ENCODE results near the gene TSPAN31. TPM values are rescaled to one million over a fixed set of nuclear protein-coding genes. Genes with fewer than 3 reads are reported as not detected.
A peak's percentile ranks its signal among the peaks of the same experiment; 100 is the strongest.

The TSPAN31 gene
- total RNA-seq, 1 donor from 2014 or later: 67.0 TPM

GRCh38 chr12:57753756-57754337 lies 9.0 kb downstream of the TSPAN31 start:
- no peaks in the 10 kb centered on the region for H3K9me3 ChIP-seq
- no peaks in the 10 kb centered on the region for H3K27me3 ChIP-seq
- peaks cover 44% of the 10 kb centered on the region for H3K4me1 ChIP-seq
- H3K4me3 ChIP-seq: no peak overlapping the region
- peaks cover 0 to 8% of the 10 kb centered on the region in 2 donors for H3K36me3 ChIP-seq
- DNase-seq (ENCODE audit: extremely low spot score in 2 of 2): no peak
- intact Hi-C loops (cut with DNase I): no loop called here
- TF ChIP-seq POLR2A (IDR thresholded peaks at IDR 0.05): no peak
- no peak for TF ChIP-seq POLR2AphosphoS5 (IDR thresholded peaks at IDR 0.05; ENCODE audit: insufficient read depth in 1 of 2, low read depth in 1 of 2)
- TF ChIP-seq, protein P1, sequence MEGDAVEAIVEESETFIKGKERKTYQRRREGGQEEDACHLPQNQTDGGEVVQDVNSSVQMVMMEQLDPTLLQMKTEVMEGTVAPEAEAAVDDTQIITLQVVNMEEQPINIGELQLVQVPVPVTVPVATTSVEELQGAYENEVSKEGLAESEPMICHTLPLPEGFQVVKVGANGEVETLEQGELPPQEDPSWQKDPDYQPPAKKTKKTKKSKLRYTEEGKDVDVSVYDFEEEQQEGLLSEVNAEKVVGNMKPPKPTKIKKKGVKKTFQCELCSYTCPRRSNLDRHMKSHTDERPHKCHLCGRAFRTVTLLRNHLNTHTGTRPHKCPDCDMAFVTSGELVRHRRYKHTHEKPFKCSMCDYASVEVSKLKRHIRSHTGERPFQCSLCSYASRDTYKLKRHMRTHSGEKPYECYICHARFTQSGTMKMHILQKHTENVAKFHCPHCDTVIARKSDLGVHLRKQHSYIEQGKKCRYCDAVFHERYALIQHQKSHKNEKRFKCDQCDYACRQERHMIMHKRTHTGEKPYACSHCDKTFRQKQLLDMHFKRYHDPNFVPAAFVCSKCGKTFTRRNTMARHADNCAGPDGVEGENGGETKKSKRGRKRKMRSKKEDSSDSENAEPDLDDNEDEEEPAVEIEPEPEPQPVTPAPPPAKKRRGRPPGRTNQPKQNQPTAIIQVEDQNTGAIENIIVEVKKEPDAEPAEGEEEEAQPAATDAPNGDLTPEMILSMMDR (IDR thresholded peaks at IDR 0.05): no peak
- no peak overlapping the region for H3K27ac ChIP-seq

GRCh38 chr12:57754411-57755193 lies 9.8 kb downstream of the TSPAN31 start, which contains the start of gene MARCHF9:
Gene MARCHF9, plus strand, starts transcription at chr12:57755103. Its CDS starts 426 bp downstream, at chr12:57755529.
- Histone ChIP-seq H3K27me3 (no peaks in the 10 kb centered on the region), H3K36me3 (peaks cover 0 to under 1% of the 10 kb centered on the region in 2 donors), H3K4me3 (peak within 1 kb of the TSS; percentile 75 to 78), H3K4me1 (peaks cover 44% of the 10 kb centered on the region), H3K27ac (peak within 1 kb of the TSS; percentile 53), H3K9me3 (no peaks in the 10 kb centered on the region)
- intact Hi-C loops (cut with DNase I): no loop called here
- DNase-seq (ENCODE audit: extremely low spot score in 2 of 2): no peak
- TF ChIP-seq POLR2AphosphoS5 (IDR thresholded peaks at IDR 0.05; ENCODE audit: insufficient read depth in 1 of 2, low read depth in 1 of 2): no peak
- TF ChIP-seq POLR2A (IDR thresholded peaks at IDR 0.05): no peak

GRCh38 chr12:57755194-57755453 lies 10.3 kb downstream of the TSPAN31 start:
- intact Hi-C loops (cut with DNase I): no loop called here
- peak overlapping the region; percentile 53 for H3K27ac ChIP-seq
- no peaks in the 10 kb centered on the region for H3K9me3 ChIP-seq
- DNase-seq (ENCODE audit: extremely low spot score in 2 of 2): no peak
- no peaks in the 10 kb centered on the region for H3K36me3 ChIP-seq
- H3K4me3 ChIP-seq: peak overlapping the region; percentile 75 to 78
- TF ChIP-seq, protein P1 (IDR thresholded peaks at IDR 0.05): no peak
- TF ChIP-seq POLR2AphosphoS5 (IDR thresholded peaks at IDR 0.05; ENCODE audit: insufficient read depth in 1 of 2, low read depth in 1 of 2): no peak
- TF ChIP-seq POLR2A (IDR thresholded peaks at IDR 0.05): no peak
- no peaks in the 10 kb centered on the region for H3K27me3 ChIP-seq
- H3K4me1 ChIP-seq: peaks cover 44% of the 10 kb centered on the region

- peak overlapping the region; percentile 75 to 78 for H3K4me3 ChIP-seq
- TF ChIP-seq POLR2AphosphoS5 (IDR thresholded peaks at IDR 0.05; ENCODE audit: insufficient read depth in 1 of 2, low read depth in 1 of 2): no peak
- TF ChIP-seq, protein P1 (IDR thresholded peaks at IDR 0.05): no peak
- no peak for TF ChIP-seq POLR2A (IDR thresholded peaks at IDR 0.05)
- no peaks in the 10 kb centered on the region for H3K27me3 ChIP-seq
- no peak for DNase-seq (ENCODE audit: extremely low spot score in 2 of 2)
- peaks cover 44% of the 10 kb centered on the region for H3K4me1 ChIP-seq
- H3K9me3 ChIP-seq: no peaks in the 10 kb centered on the region
- H3K27ac ChIP-seq: peak overlapping the region; percentile 53
- H3K36me3 ChIP-seq: no peaks in the 10 kb centered on the region
- intact Hi-C loops (cut with DNase I): no loop called here
Observed at GRCh38 chr12:57755454-57756372, 10.9 kb downstream of the TSPAN31 start.
